Vagina (tissue), 2 donors: ENCODE results near the gene IGLL5.

Experiments
- CTCF ChIP-seq, 3 experiments: fragments of 450-650 bp in 2 of 3; fragments of 200-600 bp in 1 of 3; sonication (generic) in 1 of 3; IDR thresholded peaks; one replicate each; pipeline ENCODE4 v1.5.1; 2017 to 2019; ENCODE audit warnings: antibody characterized with exemption in 3 of 3, mild to moderate bottlenecking in 2 of 3, moderate library complexity in 2 of 3
- POLR2A ChIP-seq, 2 donors: fragments of 450-650 bp; IDR thresholded peaks; one replicate each; pipeline ENCODE4 v1.6.1; 2017; ENCODE audit warnings: antibody characterized with exemption in 2 of 2, mild to moderate bottlenecking in 2 of 2, moderate library complexity in 2 of 2
- POLR2AphosphoS5 ChIP-seq, 2 donors: sonication (generic); formaldehyde crosslinking; IDR thresholded peaks; one replicate each; pipeline ENCODE4 v1.9.0; 2017; ENCODE audit warnings: antibody characterized with exemption in 2 of 2, mild to moderate bottlenecking in 2 of 2, low read depth in 1 of 2; ENCODE audit not compliant: insufficient read depth in 1 of 2

- TF ChIP-seq CTCF (IDR thresholded peaks at IDR 0.05), result no peak
- no peak for TF ChIP-seq POLR2A (IDR thresholded peaks at IDR 0.05)
- no peak for TF ChIP-seq POLR2AphosphoS5 (IDR thresholded peaks at IDR 0.05; ENCODE audit: insufficient read depth in 1 of 2, low read depth in 1 of 2)
Observed at GRCh38 chr22:22931557-22932270, 44.1 kb downstream of the IGLL5 start.
